ENCODE measurements around the gene TNFRSF1B. TPM values are rescaled to one million over a fixed set of nuclear protein-coding genes. Genes with fewer than 3 reads are reported as not detected.

Gene TNFRSF1B
- total and polyA plus RNA-seq, 9 of the 15 experiments (the other 6 are each of a cell fraction or from before 2014, with no cell fraction given): 8.8 to 91.3 (median 36.0) TPM

GRCh38 chr1:12161324-12161661 is 5.5 kb upstream of the TNFRSF1B start (continued):
- TF ChIP-seq CBX8 (IDR thresholded peaks at IDR 0.05; ENCODE audit: borderline replicate concordance, extremely low read depth, low read depth, low read length, poor library complexity, severe bottlenecking) (no peak), MECOM (CRISPR knock-in tag; IDR thresholded peaks at IDR 0.05) (no peak), ZNF224 (CRISPR knock-in tag; IDR thresholded peaks at IDR 0.05) (0 out of 2 replicates have a peak, but pooled peaks have one; percentile 30), RBFOX2 (IDR thresholded peaks at IDR 0.05; ENCODE audit: low read depth, low read length) (no peak), ZNF165 (CRISPR knock-in tag; IDR thresholded peaks at IDR 0.05; ENCODE audit: borderline replicate concordance) (no peak), ESRRB (CRISPR knock-in tag; IDR thresholded peaks at IDR 0.05; ENCODE audit: borderline replicate concordance) (no peak), DNMT1 (IDR thresholded peaks at IDR 0.05) (no peak), TSC22D4 (tag; IDR thresholded peaks at IDR 0.05) (no peak), ELF4 (CRISPR knock-in tag; IDR thresholded peaks at IDR 0.05) (no peak), E2F5 (CRISPR knock-in tag; IDR thresholded peaks at IDR 0.05) (no peak), BRF1 (IDR thresholded peaks at IDR 0.05; ENCODE audit: borderline replicate concordance, extremely low read depth, insufficient read length) (no peak), NR1H2 (CRISPR knock-in tag; IDR thresholded peaks at IDR 0.05) (no peak), RBM25 (IDR thresholded peaks at IDR 0.05; ENCODE audit: low read depth, low read length, severe bottlenecking) (peak; percentile 91), HNRNPH1 (optimal IDR thresholded peaks at IDR 0.05; ENCODE audit: low read depth, low read length) (no peak), ZNF785 (CRISPR knock-in tag; IDR thresholded peaks at IDR 0.05) (no peak), STAG1 (CRISPR knock-in tag; IDR thresholded peaks at IDR 0.05; ENCODE audit: borderline replicate concordance) (no peak), SNRNP70 (optimal IDR thresholded peaks at IDR 0.05; ENCODE audit: low read depth, low read length) (no peak), CHD2 (IDR thresholded peaks at IDR 0.05; ENCODE audit: low read depth, low read length) (no peak), ZNF592 (IDR thresholded peaks at IDR 0.05) (no peak), ZNF121 (CRISPR knock-in tag; conservative IDR thresholded peaks at IDR 0.05) (0 out of 2 replicates have a peak, but pooled peaks have one; percentile 3), NEUROD1 (IDR thresholded peaks at IDR 0.05; ENCODE audit: borderline replicate concordance, low read depth, low read length, partially characterized antibody) (no peak), ZNF143 (CRISPR knock-in tag; IDR thresholded peaks at IDR 0.05) (no peak), SP2 (IDR thresholded peaks at IDR 0.05; ENCODE audit: extremely low read depth, low read depth, low read length, poor library complexity, severe bottlenecking) (no peak), SMARCE1 (IDR thresholded peaks at IDR 0.05) (no peak), ZNF41 (CRISPR knock-in tag; conservative IDR thresholded peaks at IDR 0.05) (no peak)
